NB4 (cell line): ENCODE measurements around the gene SLC9C1.

Experiments
- CTCF ChIP-seq: IDR thresholded peaks from one replicate; pipeline ENCODE4 v1.5.1; 2012; ENCODE audit warnings: low read depth, low read length
- POLR2A ChIP-seq: IDR thresholded peaks from 2 replicates; pipeline ENCODE4 v1.6.1; 2011; ENCODE audit warnings: mild to moderate bottlenecking; ENCODE audit not compliant: insufficient read length; ENCODE audit errors: extremely low read depth

GRCh38 chr3:112134335-112135124 is 159.5 kb downstream of the SLC9C1 start:
- TF ChIP-seq CTCF (no peak), POLR2A (no peak)
